HG02884 (cell line): ENCODE data around the gene TPPP2.
"Not testable (repeated sequence)": the region's sequence is repeated elsewhere in the genome, so short reads cannot be mapped to it uniquely, and the experiment has no call there.

Experiments
- ATAC-seq: cut with Tn5 transposase; IDR thresholded peaks from one replicate; pipeline ENCODE4 v1.9.1; 2021; ENCODE audit warnings: mild to moderate bottlenecking, moderate library complexity; ENCODE audit not compliant: unreplicated experiment

The TPPP2 gene

DNA sequence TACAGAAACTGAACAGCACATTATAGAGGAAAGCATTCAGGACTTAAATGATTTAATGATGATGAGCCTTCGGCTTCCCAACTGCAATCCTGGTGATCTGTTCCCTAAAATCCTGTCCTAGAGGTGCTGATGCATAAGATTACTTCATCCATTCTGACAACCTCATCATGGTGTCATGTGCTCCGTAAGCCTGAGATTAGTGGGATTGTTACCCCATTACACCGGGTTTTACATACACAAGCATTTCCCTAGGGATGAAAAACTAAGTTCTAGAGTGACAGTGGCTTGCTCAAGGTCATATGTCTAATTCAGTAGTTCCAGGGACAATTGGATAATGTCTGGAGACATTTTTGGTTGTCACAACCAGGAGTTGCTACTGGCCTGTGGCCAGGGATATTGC lies 7.1 kb downstream of the TPPP2 start:
- ATAC-seq, result no peak

DNA sequence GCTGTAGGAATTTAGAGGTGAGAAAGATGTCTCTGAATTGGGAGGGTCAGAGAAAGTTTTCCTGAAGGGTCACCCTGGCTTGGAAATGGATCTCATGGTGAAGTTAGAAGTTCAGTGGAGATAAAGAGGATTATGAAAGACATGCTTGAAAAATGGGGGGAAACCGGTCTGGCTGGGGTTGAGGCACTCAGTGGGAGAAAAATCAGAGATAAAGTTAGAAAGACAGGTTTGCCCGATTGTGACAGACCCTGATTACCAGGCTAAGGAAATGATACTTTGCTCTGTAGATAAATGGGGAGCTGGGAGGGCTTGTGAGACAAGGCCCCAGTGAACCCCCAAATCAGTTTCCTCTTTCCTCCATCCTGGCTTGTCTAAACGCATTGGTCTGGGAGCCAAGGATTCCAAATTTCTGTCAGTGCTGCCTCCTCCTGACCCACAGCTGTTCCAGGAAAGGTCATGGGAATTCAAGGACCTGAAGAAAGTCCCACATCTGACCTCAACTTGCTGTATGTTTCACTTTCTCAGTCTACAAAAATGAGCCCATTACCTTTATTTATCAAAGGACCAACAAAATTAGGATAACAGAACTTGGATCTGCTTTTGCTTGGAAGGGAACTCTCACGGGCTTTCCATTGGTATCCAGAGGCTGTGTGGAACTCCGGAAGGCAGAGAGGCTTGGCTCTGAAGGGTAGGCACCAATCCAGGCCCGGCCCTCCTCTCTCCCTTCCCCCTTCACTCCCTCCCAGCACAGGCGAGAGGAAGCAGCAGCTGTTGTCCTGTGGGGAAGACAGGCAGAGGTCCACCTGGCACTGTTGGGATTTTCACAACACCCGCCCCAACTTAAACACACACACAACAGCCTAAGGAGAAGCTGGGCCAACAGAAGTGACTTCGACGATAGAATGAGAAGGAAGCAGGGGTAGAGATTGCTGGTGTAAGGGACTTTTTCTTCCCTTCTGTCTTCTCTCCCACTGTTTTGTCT lies 8.7 kb downstream of the TPPP2 start:
- ATAC-seq, result no peak

DNA sequence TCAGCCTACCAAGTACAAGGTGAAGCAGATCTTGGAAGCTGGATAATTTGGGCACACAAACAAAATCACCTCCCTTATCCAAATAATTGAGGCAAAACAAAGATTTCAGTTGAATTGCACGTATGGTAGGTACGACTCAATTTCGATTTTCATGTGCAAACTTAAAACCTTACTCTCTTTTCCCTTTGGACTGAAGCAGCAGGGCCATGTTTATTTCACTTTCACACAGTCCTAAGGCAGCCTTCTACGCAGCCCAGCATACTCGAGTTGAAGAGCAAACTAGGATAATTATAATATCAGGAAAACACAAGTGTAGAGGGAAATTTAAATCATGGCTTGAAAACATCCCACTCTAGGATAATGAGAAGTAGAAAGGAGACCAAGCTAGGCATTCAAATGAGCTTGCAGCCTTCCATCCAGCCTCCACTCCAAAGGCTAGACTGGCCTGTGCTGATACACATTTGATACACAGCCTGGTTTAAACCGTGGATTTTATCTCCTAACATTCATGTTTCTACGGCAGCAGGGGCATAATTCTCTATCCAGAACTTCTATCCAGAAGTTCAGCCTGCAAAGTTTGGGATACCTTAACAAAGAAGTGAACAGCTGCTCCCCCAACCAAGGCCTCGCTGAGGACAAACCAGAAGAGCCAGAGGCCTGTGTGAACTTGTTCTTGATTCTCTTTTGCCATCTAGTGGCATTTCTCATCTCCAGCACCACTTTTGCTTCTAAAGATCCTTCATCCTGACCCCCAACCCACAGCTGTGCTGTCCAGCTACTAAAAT lies 9.8 kb downstream of the TPPP2 start:
- ATAC-seq, result no peak

DNA sequence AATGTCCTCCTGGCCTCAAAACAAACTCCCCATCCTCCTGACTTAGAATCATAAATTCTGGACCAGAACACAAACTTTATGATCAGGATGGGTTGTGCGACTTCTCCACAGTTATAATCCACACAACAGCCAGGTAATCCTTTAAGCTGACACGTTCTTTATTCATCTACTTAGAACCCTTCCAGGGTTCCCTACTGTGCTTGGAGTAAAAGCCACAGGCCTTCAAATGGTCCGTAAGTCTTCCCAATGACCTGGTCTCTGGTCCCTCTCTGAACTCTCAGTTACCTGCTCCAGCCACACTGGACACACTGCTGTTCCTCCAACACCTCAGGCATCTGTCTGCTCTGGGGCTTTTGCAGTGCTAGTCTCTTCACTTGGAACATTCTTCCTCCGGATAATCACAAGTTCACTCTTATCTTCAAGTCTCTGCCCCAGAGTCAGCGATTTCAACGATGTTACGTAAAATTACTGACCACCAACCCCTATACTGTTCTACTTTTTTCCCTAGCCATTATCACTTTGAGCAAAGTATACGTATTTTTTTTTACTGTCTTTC lies 10.4 kb downstream of the TPPP2 start:
- no peak for ATAC-seq

DNA sequence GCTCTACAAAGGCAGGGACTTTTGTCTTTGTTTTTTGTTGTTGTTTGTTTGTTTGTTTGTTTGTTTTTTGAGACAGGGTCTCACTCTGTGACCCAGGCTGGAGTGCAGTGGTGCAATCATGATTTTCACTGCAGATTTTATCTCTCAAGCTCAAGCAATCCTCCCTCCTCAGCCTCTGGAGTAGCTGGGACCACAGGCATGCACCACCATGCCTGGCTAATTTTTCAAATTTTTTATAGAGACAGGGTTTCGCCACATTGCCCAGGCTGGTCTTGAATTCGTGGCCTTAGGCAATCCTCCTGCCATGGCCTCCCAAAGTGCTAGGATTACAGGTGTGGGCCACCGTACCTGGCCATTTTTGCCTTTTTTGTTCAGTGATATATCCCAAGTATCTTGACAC lies 10.9 kb downstream of the TPPP2 start:
- not testable (repeated sequence) for ATAC-seq

DNA sequence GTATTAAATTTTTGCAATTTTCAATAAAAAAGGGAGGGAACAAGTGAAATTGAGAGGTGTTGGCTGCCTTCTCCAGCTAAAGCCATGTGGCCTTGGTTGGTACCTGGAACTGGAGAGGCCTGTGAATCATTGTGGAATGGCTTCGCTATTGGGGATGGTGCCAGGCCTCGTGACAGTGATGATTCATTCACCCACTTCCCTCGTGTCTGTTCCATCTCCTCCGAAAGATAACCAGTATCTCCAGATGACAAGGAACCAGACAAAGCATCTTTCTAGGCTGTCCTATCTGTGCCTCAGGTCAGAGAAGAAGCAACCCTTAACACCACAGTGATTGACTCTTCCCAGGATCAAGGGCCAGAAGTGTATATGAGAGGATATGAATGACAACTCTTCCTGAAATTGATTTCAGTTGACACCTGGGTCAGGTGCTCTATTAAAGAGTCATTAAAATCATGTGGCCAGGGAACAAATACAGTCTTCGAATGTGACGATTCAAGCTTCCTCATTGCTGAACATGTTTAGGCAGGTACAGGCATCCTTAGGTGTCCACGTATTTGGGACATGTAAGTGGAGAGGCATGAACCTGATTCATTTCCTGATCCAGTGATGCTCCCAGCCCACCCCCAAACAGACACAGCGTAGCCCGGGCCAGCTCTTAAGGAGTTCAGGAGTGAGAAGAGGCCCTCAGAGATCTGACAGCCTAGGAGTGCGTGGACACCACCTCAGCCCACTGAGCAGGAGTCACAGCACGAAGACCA lies 11.8 kb downstream of the TPPP2 start, which contains the start of gene RNASE7:
TSS of gene RNASE7 (plus strand) at position 687 of the 758 bp plus-strand sequence. CDS start 631 bp downstream, outside the sequence.
- no peak for ATAC-seq

DNA sequence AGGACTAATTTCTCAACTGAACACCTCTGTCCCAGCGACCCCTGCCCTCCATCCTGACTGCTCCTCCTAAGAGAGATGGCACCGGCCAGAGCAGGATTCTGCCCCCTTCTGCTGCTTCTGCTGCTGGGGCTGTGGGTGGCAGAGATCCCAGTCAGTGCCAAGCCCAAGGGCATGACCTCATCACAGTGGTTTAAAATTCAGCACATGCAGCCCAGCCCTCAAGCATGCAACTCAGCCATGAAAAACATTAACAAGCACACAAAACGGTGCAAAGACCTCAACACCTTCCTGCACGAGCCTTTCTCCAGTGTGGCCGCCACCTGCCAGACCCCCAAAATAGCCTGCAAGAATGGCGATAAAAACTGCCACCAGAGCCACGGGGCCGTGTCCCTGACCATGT lies 12.9 kb downstream of the TPPP2 start:
- no peak for ATAC-seq

DNA sequence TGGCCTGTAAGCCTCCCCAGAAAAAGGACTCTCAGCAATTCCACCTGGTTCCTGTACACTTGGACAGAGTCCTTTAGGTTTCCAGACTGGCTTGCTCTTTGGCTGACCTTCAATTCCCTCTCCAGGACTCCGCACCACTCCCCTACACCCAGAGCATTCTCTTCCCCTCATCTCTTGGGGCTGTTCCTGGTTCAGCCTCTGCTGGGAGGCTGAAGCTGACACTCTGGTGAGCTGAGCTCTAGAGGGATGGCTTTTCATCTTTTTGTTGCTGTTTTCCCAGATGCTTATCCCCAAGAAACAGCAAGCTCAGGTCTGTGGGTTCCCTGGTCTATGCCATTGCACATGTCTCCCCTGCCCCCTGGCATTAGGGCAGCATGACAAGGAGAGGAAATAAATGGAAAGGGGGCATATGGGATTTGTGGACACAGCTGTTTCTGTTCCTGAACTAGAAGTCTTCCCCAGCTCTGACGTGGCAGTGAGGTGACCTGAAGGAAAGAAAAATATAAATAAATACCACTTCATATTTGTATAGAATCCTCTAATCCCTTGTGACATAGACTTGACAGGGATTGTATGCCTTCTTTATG lies 13.5 kb downstream of the TPPP2 start:
- ATAC-seq, result no peak

DNA sequence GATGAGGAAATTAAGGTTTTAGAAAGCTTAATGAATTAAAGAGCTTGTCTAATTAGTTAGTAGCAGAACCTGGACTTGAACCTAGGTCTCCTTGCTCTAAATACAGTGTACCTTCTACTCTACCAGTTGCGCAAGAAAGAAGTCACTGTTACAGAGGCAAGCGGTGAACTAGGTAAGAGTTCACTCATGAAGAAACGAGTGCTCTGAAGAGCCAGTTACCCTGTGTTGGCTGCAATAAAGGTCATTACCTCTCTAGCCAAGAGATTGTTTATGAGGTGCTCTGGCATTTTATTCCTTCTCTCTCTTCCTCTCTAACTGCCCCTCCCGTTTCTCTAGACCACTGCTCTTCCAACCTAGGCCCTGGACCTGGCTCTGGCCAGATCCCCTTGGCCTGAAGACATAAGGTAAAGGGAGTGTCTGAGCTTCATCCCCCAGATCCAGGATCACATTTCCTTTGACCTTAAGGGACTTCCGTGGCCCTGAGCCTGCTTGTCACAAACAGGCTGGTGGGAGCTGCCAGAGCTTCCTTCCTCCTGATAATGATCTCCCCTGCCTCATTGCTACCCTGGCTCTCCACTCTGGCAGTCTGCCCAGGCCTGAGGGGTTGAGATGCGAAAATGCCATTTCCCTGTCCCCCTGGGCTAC lies 14.1 kb downstream of the TPPP2 start:
- ATAC-seq, result no peak

DNA sequence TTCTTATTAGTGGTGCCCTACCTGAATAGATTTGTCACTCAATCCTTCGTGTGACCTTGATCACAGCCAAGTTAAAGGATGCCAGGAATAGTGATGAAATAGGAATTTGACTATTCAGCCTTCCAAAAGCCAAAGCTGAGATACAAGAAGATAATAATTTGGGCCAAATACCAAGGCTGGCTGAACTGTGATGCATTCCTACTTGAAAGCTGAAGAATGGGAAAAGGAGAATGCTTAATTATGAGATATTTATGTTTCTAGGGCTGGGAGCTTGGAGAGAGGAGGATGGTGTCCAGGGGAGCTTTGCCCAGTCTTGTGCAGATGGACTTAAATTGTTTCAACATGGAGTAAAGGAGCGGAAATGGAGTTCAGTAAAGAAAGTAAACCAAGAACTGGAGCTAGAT lies 17.4 kb downstream of the TPPP2 start:
- ATAC-seq, result no peak

DNA sequence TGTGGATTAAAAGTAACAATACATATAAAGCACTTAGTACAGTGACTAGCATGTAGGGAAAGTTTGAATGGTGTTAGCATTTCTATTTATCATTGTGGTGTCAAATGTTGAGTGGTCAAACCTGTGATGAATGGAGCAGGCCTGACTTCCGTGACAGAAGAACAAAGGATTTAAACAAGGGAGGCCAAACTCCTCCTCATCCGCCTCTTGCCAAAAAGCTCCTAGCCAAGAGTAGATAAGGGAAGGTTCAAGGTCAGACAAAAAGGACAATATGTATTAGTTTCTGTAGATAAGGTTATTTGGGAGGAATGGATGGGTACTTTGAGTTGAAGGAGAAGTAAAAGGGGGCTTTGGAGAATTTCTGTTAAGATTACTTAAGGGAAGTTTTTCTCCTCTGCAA lies 18.6 kb downstream of the TPPP2 start:
- no peak for ATAC-seq

DNA sequence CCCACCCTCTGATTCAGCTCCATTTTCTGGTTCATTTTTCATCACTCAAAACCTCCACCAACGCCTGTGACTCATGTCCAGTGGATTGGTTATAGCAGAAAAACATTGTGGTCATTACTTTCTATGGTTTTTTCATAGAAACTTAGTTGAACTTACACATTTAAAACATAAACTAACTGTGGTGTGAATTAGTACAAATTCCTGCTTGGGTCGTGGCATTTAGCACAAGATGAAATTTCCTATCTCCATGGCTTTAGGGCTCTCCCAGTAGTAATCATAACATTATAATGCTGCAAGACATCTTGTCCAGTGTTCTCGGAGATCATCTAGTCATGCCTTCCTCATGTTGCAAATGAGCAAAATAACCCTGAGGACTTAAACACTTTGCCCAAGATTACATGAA lies 19.3 kb downstream of the TPPP2 start:
- ATAC-seq, result no peak

DNA sequence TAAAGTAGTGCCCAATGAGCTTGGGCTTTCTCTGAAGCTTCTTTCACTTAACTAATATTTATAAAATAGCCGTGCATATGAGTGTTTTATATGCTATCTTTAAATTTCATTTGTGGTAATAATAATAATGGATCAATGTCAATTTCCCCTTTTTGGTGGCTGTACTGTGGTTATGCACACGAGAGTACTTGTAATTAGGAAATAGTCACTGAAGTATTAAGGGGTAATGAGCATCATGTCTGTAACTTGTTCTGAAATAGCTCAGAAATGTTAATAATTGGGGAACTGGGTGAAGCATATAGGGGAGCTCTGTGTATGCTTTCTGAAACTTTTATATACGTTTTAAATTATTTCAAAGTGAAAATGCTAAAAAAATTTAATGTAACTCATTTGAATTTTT lies 20.6 kb downstream of the TPPP2 start:
- no peak for ATAC-seq

DNA sequence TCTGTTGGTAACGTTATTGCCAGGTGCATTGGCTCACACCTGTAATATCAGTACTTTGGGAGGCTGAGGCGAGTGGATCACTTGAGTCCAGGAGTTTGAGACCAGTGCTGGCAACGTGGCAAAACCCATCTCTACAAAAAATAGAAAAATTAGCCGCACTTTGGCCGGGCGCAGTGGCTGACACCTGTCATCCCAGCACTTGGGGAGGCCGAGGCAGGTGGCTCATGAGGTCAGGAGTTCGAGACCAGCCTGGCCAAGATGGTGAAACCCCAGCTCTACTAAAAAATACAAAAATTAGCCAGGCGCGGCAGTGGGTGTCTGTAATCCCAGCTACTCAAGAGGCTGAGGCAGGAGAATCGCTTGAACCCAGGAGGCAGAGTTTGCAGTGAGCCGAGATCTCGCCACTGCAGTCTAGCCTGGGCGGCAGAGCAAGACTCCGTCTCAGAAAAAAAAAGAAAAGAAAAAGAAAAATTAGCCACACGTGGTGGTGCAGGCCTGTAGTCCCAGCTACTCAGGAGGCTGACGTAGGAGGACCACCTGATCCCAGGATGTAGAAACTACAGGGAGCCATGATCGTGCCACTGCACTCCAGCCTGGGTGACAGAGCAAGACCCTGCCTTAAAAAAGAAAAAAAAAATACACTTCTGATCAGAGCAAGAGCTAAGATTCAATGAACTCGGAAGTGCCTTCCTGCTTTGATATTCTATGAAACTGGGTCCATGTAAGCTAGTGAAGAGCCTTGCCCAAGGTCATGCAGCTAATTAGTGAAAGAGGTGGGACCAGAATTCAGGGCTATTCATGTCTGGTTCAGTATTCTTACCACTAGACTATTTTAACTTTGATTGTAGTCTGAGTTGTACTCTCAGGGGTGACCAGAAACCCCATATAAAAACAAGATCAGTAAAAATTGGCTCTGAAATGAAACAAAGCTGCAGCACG lies 23.4 kb downstream of the TPPP2 start:
- no peak for ATAC-seq

DNA sequence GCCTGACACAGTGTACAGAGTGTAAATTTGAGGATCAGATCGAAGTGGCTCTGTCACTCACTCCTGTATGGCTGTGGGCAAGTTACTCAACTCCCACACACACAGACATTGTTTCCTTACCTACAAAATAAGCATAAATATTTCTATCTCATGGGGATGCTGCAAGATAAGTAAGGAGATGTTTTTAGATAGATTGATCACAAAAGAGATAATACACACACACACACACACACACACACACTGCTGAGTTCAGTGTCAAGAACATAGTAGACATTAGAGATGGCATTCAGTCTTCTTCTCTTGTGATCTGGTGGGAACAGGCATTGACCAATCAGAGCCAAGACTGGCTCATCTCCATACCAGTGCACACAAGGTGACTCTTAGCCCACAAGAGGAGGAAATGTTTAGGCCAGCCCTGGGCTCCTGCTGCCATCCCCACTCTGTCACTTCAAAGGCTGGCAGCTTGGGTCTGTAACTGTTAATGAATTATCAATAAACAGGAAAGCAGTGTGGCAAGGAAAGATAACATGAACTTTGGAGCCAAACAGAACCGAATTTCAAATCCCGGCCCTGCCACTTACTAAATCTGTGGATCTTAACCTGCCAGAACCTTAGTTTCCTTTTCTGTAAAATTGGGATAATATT lies 24.2 kb downstream of the TPPP2 start:
- ATAC-seq, result no peak

DNA sequence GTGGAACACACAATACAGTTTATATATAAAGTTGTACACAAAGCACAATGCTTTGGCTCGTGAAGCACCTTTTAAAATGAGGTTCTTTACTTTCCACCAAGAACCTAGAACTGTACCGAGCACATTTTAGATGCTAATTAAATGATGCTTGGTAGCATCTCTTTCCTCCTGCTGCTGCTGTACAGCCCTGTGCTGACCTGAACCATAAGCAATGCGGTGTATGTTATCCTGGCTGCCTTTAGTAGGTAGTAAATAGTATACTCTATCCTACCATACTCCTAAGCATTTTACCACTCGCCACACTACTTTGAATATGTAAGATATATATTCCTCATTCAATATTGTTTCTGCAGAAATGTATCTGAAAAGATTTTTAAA lies 24.7 kb downstream of the TPPP2 start:
- no peak for ATAC-seq

DNA sequence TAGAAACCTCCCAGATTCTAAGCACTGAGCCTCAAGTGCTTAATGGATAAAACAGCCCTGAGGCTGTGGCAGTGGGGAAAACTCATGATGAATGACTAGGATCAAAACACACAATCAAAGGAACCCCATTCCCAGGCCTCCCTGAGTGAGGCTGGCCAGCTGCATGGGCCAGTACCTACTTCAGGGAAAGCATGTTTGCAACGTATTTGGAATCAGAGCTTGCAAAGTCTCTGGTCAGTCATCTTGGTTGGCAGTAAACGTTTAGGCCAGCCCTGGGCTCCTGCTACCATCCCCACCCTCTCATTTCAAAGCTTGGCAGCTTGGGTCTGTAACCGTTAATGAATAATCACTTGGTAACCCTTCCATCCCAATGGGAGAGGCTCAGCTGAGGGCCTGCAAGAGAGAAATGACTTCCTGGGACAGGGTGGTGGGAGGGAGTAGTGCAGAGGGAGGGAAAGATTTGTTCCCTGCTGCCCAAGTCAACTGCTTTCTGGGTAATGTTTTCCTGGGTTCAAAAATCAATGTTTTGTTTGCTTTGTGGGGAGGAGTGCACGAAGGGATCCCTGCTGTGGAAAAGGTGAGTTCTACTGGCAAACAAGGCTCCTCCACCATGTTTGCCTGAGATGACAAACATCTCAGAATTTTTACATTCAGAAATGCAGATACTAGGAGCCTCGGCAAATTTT lies 25.6 kb downstream of the TPPP2 start:
- ATAC-seq, result no peak
